Measurements from ENCODE around the gene OR4P4.

Gene OR4P4

GRCh38 chr11:55634813-55635212, at the start of gene OR4P4:
OR4P4 (plus strand) TSS chr11:55635113.
- in situ Hi-C loops (cut with MboI; ENCODE audit: low sequenced_read_pairs): no loop called here

GRCh38 chr11:55607545-55607944, 27.4 kb upstream of the OR4P4 start, which contains the start of gene OR4C11:
OR4C11 (minus strand) TSS chr11:55607645; CDS start chr11:55604373, 3,272 bp downstream.
- in situ Hi-C loops (cut with MboI; ENCODE audit: low sequenced_read_pairs): no loop called here

DNA sequence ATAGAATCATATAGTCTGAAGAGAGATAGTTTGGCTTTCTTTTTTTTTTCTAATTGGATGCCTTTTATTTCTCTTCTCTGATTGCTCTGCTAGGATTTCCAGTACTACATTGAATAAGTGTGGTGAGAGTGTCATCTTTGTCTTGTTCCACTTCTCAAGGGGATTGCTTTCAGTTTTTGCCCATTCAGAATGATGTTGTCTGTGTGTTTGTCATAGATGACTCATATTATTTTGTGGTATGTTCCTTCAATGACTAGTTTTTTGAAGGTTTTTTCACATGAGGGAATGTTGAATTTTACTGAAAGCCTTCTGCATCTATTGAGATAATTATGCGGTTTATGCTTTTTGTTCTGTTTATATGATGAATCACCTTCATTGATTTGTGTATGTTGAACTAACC, 10.4 kb upstream of the OR4P4 start:
- in situ Hi-C loops (cut with MboI; ENCODE audit: low sequenced_read_pairs): no loop called here

DNA sequence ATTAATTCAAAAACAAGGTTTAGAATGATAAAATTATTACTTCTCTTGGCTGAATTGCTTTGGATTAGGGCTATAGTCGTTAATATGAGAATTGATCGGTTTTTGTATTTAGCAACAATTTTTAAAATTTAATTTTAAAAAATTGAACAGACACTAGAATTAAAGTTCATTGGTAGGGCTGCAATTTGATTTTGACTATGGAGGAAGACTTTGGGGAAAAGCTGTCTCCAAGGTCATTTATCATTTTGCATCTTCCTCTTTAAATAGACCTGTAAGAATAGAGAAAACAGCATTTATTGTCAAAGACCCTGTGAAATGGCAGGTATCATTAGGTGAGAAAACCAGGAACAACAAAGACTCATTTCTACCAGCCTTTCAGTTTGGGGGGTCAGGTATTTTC, 13.1 kb downstream of the OR4P4 start, which contains the start of gene OR4S2:
Gene OR4S2 (plus strand): TSS at position 301 of the 400 bp plus-strand sequence. CDS start 2,577 bp downstream, outside the sequence.
- in situ Hi-C loops (cut with MboI; ENCODE audit: low sequenced_read_pairs): no loop called here

DNA sequence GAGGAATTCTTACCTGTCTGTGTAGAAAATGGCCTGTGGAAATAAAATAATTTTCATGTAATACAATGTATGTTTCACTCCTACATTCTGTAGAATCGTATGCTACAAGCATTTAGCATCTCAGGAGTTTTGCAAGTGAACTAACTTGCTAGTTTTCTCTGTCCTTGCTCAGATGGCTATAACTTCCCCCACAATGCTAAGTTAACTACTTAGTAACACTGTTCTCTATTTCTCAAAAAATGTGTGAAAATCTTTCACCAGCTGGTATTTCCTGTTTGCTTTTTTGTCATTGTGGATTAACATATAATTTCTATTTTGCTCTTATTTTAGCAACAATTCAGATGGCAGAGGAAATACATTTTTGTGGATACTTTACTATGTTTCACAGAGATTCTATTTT, 17.6 kb downstream of the OR4P4 start:
- in situ Hi-C loops (cut with MboI; ENCODE audit: low sequenced_read_pairs): no loop called here

GRCh38 chr11:55655096-55655495, 20.2 kb downstream of the OR4P4 start:
- in situ Hi-C loops (cut with MboI; ENCODE audit: low sequenced_read_pairs): no loop called here

- in situ Hi-C loops (cut with MboI; ENCODE audit: low sequenced_read_pairs): no loop called here
Measured at GRCh38 chr11:55658031-55658573, 23.2 kb downstream of the OR4P4 start.

DNA sequence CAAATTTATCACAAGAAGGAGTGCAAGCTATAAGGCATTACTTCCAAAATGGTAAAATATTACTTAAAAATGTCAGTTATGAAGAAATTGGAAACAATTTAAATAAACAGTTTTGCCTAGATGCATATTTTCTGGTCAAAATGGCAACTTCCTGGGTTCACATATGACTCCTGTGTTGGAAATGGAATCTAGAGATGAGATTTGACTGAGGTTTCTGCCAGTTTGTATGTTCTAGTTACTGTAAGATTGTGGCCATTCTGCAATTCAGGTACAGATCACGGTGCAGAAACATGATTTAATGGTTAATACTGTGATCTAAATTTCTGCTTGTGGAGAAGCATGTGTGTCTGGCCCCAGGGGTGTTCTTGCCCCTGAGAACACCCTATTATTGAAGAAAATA, 23.7 kb downstream of the OR4P4 start:
- in situ Hi-C loops (cut with MboI; ENCODE audit: low sequenced_read_pairs): no loop called here

GRCh38 chr11:55661901-55662300, 27.0 kb downstream of the OR4P4 start, which contains the start of gene OR4C6:
OR4C6 (plus strand) TSS chr11:55662201; CDS start chr11:55665167, 2,966 bp downstream.
- in situ Hi-C loops (cut with MboI; ENCODE audit: low sequenced_read_pairs): no loop called here

DNA sequence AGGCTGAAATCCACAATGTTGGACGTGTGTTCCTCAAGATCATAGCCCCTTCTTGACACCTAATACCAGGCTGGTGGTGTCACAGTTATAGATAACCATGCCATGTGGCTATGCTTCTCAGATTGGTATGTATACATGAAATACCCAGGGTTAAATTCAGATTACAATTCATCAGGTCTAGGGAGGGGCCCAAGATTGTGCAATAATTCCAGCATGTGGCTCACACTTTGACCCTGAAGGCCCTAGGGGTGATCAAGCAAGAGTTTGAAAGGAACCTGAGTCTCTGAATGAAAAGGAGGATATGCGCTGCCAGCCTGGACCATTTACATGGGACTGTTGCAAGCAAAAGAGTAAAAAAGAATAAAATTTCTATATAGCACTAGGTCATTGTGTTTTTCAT, 34.5 kb downstream of the OR4P4 start:
- in situ Hi-C loops (cut with MboI; ENCODE audit: low sequenced_read_pairs): no loop called here

DNA sequence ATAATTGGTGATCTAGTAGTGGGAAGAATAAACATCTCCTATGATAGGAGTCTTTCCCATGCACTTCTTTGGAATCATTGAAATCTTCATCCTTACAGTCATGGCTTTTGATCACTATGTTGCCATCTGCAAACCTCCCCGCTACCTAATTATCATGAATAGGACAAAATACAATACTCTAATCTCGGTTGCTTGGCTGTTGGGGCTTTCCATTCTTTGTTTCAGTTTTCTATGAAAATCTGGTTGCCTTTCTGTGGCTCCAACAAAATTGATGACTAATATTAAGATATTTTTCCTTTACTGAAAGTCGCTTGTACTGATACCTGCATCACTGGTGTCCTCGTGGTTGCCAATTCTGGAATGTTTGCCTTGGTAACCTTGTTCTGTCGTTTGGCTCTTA, 38.9 kb downstream of the OR4P4 start:
- in situ Hi-C loops (cut with MboI; ENCODE audit: low sequenced_read_pairs): no loop called here
